ENCODE results near the gene C5orf58.
A peak's percentile ranks its signal among the peaks of the same experiment; 100 is the strongest.

The C5orf58 gene

GRCh38 chr5:170190436-170191134 is 42.2 kb upstream of the C5orf58 start:
- no peak overlapping the region for H3K4me3 ChIP-seq (ENCODE audit: low read depth, low read length)
- DNase-seq (ENCODE audit: low read depth): peak; percentile 28
- TF ChIP-seq POLR2A (IDR thresholded peaks at IDR 0.05; ENCODE audit: extremely low read depth, insufficient read length): no peak
- no peak for TF ChIP-seq MAX (IDR thresholded peaks at IDR 0.05; ENCODE audit: low read depth, low read length)
- no peak for TF ChIP-seq MYC (IDR thresholded peaks at IDR 0.05; ENCODE audit: low read depth, low read length)
- TF ChIP-seq, protein P1, sequence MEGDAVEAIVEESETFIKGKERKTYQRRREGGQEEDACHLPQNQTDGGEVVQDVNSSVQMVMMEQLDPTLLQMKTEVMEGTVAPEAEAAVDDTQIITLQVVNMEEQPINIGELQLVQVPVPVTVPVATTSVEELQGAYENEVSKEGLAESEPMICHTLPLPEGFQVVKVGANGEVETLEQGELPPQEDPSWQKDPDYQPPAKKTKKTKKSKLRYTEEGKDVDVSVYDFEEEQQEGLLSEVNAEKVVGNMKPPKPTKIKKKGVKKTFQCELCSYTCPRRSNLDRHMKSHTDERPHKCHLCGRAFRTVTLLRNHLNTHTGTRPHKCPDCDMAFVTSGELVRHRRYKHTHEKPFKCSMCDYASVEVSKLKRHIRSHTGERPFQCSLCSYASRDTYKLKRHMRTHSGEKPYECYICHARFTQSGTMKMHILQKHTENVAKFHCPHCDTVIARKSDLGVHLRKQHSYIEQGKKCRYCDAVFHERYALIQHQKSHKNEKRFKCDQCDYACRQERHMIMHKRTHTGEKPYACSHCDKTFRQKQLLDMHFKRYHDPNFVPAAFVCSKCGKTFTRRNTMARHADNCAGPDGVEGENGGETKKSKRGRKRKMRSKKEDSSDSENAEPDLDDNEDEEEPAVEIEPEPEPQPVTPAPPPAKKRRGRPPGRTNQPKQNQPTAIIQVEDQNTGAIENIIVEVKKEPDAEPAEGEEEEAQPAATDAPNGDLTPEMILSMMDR (IDR thresholded peaks at IDR 0.05; ENCODE audit: low read depth, low read length): no peak

DNA sequence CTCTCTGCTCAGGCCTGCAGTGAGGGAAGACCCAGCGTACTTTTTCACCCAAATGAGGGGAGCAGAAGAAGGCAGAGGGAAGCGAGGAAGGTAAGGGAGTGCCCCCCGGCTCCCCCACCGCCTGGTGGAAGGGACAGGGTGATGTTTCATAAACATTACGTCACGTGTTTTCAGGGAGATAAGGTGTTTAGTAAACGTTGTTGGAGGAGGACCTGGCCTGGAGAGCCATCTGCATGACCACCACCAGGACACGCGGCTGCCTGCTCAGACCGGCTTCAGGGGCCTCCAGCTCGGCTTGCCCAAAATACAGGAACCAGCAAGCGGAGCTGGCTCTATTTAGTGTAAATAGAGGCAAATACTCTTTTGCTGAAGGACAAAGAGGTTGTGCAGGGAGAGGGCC is 40.0 kb upstream of the C5orf58 start:
- DNase-seq (ENCODE audit: low read depth): no peak
- H3K4me3 ChIP-seq (ENCODE audit: low read depth, low read length): no peak overlapping the region
- TF ChIP-seq MAX (IDR thresholded peaks at IDR 0.05; ENCODE audit: low read depth, low read length): no peak
- TF ChIP-seq POLR2A (IDR thresholded peaks at IDR 0.05; ENCODE audit: extremely low read depth, insufficient read length): no peak
- TF ChIP-seq, protein P1 (IDR thresholded peaks at IDR 0.05; ENCODE audit: low read depth, low read length): no peak
- no peak for TF ChIP-seq MYC (IDR thresholded peaks at IDR 0.05; ENCODE audit: low read depth, low read length)

DNA sequence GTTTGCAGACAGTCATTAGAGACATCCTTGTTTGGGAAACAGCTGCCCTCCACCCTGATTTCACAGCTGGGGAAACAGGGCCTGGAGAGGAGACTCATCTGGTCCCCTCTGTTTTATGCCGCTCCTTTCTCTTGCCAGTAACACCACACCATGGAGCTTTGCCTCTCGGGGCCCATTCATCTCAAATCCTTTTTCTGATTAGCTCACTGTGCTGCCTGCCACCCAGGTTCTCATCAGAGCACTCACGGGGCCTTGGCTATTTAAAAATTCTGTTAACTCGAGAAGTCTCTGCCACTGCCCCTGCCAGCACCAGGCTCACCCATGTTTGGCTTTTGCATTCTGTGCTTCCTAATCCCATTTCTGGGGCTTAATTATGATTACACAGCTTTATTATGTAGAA is 36.8 kb upstream of the C5orf58 start:
- no peak for TF ChIP-seq MAX (IDR thresholded peaks at IDR 0.05; ENCODE audit: low read depth, low read length)
- TF ChIP-seq MYC (IDR thresholded peaks at IDR 0.05; ENCODE audit: low read depth, low read length): no peak
- TF ChIP-seq, protein P1 (IDR thresholded peaks at IDR 0.05; ENCODE audit: low read depth, low read length): no peak
- TF ChIP-seq POLR2A (IDR thresholded peaks at IDR 0.05; ENCODE audit: extremely low read depth, insufficient read length): no peak
- DNase-seq (ENCODE audit: low read depth): no peak
- no peak overlapping the region for H3K4me3 ChIP-seq (ENCODE audit: low read depth, low read length)

- H3K4me3 ChIP-seq (ENCODE audit: low read depth, low read length): no peak overlapping the region
- DNase-seq (ENCODE audit: low read depth): no peak
- TF ChIP-seq MAX (IDR thresholded peaks at IDR 0.05; ENCODE audit: low read depth, low read length) (no peak), MYC (IDR thresholded peaks at IDR 0.05; ENCODE audit: low read depth, low read length) (no peak), POLR2A (IDR thresholded peaks at IDR 0.05; ENCODE audit: extremely low read depth, insufficient read length) (no peak)
- TF ChIP-seq, protein P1 (IDR thresholded peaks at IDR 0.05; ENCODE audit: low read depth, low read length): no peak
These were observed 31.9 kb upstream of the C5orf58 start for GRCh38 chr5:170200876-170201275.

DNA sequence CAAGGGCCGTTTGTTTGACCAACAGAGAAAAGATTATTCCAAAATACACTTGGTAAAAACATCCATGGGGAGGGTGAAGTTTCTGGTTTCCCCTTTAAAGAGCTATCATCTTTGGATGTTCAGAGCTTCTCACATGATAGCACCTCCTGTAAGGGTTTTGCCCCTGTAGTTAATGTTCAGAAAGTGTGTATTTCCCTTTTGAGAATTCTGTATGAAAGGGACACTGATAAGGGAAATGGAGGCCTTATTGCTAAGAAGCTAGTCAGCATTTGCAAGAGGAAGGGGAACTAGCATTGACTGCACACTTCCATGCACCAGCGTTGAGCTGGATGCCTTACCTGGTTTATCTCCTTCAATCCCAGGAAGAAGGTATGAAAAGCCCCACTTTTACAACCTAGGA is 31.5 kb upstream of the C5orf58 start:
- DNase-seq (ENCODE audit: low read depth): no peak
- no peak overlapping the region for H3K4me3 ChIP-seq (ENCODE audit: low read depth, low read length)
- no peak for TF ChIP-seq MYC (IDR thresholded peaks at IDR 0.05; ENCODE audit: low read depth, low read length)
- TF ChIP-seq, protein P1 (IDR thresholded peaks at IDR 0.05; ENCODE audit: low read depth, low read length): no peak

- TF ChIP-seq MYC (IDR thresholded peaks at IDR 0.05; ENCODE audit: low read depth, low read length) (no peak), POLR2A (IDR thresholded peaks at IDR 0.05; ENCODE audit: extremely low read depth, insufficient read length) (no peak), MAX (IDR thresholded peaks at IDR 0.05; ENCODE audit: low read depth, low read length) (no peak)
- TF ChIP-seq, protein P1 (IDR thresholded peaks at IDR 0.05; ENCODE audit: low read depth, low read length): no peak
- no peak overlapping the region for H3K4me3 ChIP-seq (ENCODE audit: low read depth, low read length)
- no peak for DNase-seq (ENCODE audit: low read depth)
These were observed 30.7 kb upstream of the C5orf58 start for GRCh38 chr5:170202117-170202516.

Data from NB4 (cell line).